Measurements from ENCODE around the gene DDX52. TPM values are rescaled to one million over a fixed set of nuclear protein-coding genes. Genes with fewer than 3 reads are reported as not detected.

DDX52 gene
- total and polyA plus RNA-seq, 2 of the 13 experiments (the other 11 are each of a cell fraction or from before 2014, with no cell fraction given): 8.9 to 36.1 TPM

DNA sequence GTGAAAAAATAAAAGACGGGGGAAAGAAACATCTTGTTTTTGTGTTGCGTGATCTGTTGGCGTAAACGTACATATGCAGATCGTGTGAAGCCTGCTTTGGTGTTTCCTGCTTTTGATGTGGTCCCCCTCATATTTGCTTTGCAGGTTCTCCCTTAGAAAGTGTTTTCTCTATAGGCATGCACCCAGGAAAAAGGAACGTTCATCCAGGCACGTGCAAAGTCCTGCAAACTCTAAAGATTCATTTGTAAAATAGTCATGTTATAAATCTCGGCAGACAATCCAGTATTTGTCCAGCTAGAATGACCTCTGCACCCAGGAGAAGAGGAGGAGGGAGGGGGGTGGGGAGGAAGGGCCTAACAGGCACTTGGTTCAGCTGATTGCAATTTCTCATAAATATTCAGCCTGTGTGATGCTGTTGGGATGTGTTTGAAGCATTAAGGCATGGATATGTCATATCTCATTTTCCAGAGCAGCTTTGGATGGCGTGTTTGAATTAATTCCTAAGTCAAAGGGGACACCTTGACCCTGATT, 40.3 kb upstream of the DDX52 start (continued):
- TF ChIP-seq, protein P1, sequence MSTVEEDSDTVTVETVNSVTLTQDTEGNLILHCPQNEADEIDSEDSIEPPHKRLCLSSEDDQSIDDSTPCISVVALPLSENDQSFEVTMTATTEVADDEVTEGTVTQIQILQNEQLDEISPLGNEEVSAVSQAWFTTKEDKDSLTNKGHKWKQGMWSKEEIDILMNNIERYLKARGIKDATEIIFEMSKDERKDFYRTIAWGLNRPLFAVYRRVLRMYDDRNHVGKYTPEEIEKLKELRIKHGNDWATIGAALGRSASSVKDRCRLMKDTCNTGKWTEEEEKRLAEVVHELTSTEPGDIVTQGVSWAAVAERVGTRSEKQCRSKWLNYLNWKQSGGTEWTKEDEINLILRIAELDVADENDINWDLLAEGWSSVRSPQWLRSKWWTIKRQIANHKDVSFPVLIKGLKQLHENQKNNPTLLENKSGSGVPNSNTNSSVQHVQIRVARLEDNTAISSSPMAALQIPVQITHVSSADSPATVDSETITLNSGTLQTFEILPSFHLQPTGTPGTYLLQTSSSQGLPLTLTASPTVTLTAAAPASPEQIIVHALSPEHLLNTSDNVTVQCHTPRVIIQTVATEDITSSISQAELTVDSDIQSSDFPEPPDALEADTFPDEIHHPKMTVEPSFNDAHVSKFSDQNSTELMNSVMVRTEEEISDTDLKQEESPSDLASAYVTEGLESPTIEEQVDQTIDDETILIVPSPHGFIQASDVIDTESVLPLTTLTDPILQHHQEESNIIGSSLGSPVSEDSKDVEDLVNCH (CRISPR knock-in tag; IDR thresholded peaks at IDR 0.05): no peak
- TF ChIP-seq HDAC2 (CRISPR knock-in tag; IDR thresholded peaks at IDR 0.05): peak; percentile 88
- TF ChIP-seq, protein P2, sequence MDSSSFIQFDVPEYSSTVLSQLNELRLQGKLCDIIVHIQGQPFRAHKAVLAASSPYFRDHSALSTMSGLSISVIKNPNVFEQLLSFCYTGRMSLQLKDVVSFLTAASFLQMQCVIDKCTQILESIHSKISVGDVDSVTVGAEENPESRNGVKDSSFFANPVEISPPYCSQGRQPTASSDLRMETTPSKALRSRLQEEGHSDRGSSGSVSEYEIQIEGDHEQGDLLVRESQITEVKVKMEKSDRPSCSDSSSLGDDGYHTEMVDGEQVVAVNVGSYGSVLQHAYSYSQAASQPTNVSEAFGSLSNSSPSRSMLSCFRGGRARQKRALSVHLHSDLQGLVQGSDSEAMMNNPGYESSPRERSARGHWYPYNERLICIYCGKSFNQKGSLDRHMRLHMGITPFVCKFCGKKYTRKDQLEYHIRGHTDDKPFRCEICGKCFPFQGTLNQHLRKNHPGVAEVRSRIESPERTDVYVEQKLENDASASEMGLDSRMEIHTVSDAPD (CRISPR knock-in tag; IDR thresholded peaks at IDR 0.05): no peak
- no peak for TF ChIP-seq JARID2 (CRISPR knock-in tag; IDR thresholded peaks at IDR 0.05; ENCODE audit: insufficient replicate concordance)
- TF ChIP-seq, protein P3, sequence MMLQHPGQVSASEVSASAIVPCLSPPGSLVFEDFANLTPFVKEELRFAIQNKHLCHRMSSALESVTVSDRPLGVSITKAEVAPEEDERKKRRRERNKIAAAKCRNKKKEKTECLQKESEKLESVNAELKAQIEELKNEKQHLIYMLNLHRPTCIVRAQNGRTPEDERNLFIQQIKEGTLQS (CRISPR knock-in tag; IDR thresholded peaks at IDR 0.05): no peak
- TF ChIP-seq, protein P4, sequence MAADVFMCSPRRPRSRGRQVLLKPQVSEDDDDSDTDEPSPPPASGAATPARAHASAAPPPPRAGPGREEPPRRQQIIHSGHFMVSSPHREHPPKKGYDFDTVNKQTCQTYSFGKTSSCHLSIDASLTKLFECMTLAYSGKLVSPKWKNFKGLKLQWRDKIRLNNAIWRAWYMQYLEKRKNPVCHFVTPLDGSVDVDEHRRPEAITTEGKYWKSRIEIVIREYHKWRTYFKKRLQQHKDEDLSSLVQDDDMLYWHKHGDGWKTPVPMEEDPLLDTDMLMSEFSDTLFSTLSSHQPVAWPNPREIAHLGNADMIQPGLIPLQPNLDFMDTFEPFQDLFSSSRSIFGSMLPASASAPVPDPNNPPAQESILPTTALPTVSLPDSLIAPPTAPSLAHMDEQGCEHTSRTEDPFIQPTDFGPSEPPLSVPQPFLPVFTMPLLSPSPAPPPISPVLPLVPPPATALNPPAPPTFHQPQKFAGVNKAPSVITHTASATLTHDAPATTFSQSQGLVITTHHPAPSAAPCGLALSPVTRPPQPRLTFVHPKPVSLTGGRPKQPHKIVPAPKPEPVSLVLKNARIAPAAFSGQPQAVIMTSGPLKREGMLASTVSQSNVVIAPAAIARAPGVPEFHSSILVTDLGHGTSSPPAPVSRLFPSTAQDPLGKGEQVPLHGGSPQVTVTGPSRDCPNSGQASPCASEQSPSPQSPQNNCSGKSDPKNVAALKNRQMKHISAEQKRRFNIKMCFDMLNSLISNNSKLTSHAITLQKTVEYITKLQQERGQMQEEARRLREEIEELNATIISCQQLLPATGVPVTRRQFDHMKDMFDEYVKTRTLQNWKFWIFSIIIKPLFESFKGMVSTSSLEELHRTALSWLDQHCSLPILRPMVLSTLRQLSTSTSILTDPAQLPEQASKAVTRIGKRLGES (CRISPR knock-in tag; IDR thresholded peaks at IDR 0.05; ENCODE audit: borderline replicate concordance): peak; percentile 89
- no peak; the same call in 1 of the 2 replicates for TF ChIP-seq MIER3 (CRISPR knock-in tag; IDR thresholded peaks at IDR 0.05; ENCODE audit: borderline replicate concordance)
- TF ChIP-seq, protein P5, sequence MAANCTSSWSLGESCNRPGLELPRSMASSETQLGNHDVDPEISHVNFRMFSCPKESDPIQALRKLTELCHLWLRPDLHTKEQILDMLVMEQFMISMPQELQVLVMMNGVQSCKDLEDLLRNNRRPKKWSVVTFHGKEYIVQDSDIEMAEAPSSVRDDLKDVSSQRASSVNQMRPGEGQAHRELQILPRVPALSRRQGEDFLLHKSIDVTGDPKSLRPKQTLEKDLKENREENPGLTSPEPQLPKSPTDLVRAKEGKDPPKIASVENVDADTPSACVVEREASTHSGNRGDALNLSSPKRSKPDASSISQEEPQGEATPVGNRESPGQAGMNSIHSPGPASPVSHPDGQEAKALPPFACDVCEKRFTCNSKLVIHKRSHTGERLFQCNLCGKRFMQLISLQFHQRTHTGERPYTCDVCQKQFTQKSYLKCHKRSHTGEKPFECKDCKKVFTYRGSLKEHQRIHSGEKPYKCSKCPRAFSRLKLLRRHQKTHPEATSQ (CRISPR knock-in tag; IDR thresholded peaks at IDR 0.05; ENCODE audit: borderline replicate concordance): no peak
- TF ChIP-seq, protein P6, sequence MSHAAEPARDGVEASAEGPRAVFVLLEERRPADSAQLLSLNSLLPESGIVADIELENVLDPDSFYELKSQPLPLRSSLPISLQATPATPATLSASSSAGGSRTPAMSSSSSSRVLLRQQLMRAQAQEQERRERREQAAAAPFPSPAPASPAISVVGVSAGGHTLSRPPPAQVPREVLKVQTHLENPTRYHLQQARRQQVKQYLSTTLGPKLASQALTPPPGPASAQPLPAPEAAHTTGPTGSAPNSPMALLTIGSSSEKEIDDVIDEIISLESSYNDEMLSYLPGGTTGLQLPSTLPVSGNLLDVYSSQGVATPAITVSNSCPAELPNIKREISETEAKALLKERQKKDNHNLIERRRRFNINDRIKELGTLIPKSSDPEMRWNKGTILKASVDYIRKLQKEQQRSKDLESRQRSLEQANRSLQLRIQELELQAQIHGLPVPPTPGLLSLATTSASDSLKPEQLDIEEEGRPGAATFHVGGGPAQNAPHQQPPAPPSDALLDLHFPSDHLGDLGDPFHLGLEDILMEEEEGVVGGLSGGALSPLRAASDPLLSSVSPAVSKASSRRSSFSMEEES (CRISPR knock-in tag; IDR thresholded peaks at IDR 0.05): peak; percentile 66; the same call in 1 of the 2 replicates
- peak; percentile 97 for TF ChIP-seq HMG20B (CRISPR knock-in tag; conservative IDR thresholded peaks at IDR 0.05)
- TF ChIP-seq, protein P7, sequence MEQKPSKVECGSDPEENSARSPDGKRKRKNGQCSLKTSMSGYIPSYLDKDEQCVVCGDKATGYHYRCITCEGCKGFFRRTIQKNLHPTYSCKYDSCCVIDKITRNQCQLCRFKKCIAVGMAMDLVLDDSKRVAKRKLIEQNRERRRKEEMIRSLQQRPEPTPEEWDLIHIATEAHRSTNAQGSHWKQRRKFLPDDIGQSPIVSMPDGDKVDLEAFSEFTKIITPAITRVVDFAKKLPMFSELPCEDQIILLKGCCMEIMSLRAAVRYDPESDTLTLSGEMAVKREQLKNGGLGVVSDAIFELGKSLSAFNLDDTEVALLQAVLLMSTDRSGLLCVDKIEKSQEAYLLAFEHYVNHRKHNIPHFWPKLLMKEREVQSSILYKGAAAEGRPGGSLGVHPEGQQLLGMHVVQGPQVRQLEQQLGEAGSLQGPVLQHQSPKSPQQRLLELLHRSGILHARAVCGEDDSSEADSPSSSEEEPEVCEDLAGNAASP (CRISPR knock-in tag; IDR thresholded peaks at IDR 0.05; ENCODE audit: borderline replicate concordance): no peak
- TF ChIP-seq XBP1 (CRISPR knock-in tag; IDR thresholded peaks at IDR 0.05): no peak
- no peak for TF ChIP-seq CHCHD3 (CRISPR knock-in tag; IDR thresholded peaks at IDR 0.05)

Data from HepG2 (cell line).